IPS-18a (cell line): ENCODE results near the gene CNTFR.

Experiments
- H3K27ac ChIP-seq: one replicate; pipeline ENCODE4 v1.5.1; 2013; ENCODE audit warnings: low read length
- H3K27me3 ChIP-seq: one replicate; pipeline ENCODE4 v1.6.1; 2013; ENCODE audit warnings: mild to moderate bottlenecking, low read length; ENCODE audit not compliant: control insufficient read depth, insufficient read depth
- H3K36me3 ChIP-seq: one replicate; pipeline ENCODE4 v1.6.1; 2013; ENCODE audit warnings: low read depth, low read length; ENCODE audit not compliant: control insufficient read depth
- H3K4me1 ChIP-seq: one replicate; pipeline ENCODE4 v1.6.1; 2013; ENCODE audit warnings: low read depth, low read length; ENCODE audit not compliant: control insufficient read depth
- H3K4me3 ChIP-seq: one replicate; pipeline ENCODE4 v1.5.1; 2013; ENCODE audit warnings: low read length
- H3K9ac ChIP-seq: one replicate; pipeline ENCODE4 v1.6.1; 2013; ENCODE audit warnings: mild to moderate bottlenecking, low read length, moderate library complexity
- H3K9me3 ChIP-seq: one replicate; pipeline ENCODE4 v1.6.1; 2013; ENCODE audit warnings: low read depth, low read length; ENCODE audit not compliant: control insufficient read depth

CNTFR gene

DNA sequence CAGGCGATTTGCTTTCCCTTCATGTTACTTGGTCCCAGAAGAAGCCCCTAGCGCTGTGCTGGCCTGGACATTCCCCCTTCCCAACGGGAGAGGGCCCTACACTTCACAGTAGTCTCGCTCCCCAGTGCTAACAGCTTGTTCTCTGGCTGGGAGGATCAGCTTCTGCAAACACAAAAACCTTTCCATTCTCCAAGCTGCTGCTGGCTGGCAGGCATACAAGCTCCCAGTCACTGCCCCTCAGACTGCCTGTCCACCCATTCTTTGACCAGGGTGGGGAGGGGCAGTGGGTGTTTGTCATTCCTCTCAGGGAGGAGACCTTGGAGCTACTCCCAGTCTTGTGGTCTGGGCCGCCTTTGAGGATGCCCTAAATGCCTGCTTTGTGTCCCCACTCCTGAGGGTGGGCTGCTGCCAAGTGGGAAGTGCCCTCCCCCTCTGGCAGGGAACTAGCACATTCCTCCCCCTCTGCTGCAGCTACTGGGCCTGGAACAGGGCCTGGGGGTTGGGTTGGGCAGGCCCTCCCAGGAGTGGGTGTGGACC is 87.6 kb downstream of the CNTFR start:
- Histone ChIP-seq H3K9ac (no peak overlapping the region), H3K27ac (no peak overlapping the region), H3K4me3 (no peak overlapping the region), H3K27me3 (no peaks in the 10 kb centered on the region), H3K9me3 (no peaks in the 10 kb centered on the region), H3K36me3 (no peaks in the 10 kb centered on the region), H3K4me1 (no peaks in the 10 kb centered on the region)
